Measurements from ENCODE around the gene SSTR3. TPM values are rescaled to one million over a fixed set of nuclear protein-coding genes. Genes with fewer than 3 reads are reported as not detected.

SSTR3 gene
- total and polyA plus RNA-seq, 9 of the 15 experiments (the other 6 are each of a cell fraction or from before 2014, with no cell fraction given) = 0.03 TPM; not detected in 8

DNA sequence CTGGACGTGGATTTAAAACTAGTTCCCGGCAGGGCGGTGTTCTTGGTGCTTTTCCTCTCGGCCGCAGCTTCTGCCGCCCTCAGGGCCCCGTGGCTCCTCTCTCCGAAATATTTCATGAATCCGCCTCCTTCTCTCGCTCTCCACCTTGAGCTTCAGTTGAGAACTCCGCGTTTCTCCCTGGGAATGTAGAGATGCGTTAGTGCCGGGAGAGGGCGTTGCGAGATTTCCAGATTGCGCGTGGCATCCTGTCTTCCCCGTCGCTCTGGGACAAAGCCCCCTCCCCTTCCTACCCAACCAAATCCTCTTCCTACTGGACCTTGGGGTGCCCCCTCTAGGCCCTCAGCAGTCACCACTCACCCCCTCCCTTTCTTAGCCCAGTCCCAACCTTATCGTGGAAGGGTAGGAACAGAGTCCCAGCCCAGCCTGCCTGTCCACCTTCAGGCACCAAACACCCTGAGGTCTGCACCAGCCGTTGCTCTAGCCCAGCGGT is 47.3 kb upstream of the SSTR3 start (continued):
- TF ChIP-seq, protein P1, sequence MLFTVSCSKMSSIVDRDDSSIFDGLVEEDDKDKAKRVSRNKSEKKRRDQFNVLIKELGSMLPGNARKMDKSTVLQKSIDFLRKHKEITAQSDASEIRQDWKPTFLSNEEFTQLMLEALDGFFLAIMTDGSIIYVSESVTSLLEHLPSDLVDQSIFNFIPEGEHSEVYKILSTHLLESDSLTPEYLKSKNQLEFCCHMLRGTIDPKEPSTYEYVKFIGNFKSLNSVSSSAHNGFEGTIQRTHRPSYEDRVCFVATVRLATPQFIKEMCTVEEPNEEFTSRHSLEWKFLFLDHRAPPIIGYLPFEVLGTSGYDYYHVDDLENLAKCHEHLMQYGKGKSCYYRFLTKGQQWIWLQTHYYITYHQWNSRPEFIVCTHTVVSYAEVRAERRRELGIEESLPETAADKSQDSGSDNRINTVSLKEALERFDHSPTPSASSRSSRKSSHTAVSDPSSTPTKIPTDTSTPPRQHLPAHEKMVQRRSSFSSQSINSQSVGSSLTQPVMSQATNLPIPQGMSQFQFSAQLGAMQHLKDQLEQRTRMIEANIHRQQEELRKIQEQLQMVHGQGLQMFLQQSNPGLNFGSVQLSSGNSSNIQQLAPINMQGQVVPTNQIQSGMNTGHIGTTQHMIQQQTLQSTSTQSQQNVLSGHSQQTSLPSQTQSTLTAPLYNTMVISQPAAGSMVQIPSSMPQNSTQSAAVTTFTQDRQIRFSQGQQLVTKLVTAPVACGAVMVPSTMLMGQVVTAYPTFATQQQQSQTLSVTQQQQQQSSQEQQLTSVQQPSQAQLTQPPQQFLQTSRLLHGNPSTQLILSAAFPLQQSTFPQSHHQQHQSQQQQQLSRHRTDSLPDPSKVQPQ (CRISPR knock-in tag; IDR thresholded peaks at IDR 0.05; ENCODE audit: borderline replicate concordance) = no peak
- TF ChIP-seq, protein P2, sequence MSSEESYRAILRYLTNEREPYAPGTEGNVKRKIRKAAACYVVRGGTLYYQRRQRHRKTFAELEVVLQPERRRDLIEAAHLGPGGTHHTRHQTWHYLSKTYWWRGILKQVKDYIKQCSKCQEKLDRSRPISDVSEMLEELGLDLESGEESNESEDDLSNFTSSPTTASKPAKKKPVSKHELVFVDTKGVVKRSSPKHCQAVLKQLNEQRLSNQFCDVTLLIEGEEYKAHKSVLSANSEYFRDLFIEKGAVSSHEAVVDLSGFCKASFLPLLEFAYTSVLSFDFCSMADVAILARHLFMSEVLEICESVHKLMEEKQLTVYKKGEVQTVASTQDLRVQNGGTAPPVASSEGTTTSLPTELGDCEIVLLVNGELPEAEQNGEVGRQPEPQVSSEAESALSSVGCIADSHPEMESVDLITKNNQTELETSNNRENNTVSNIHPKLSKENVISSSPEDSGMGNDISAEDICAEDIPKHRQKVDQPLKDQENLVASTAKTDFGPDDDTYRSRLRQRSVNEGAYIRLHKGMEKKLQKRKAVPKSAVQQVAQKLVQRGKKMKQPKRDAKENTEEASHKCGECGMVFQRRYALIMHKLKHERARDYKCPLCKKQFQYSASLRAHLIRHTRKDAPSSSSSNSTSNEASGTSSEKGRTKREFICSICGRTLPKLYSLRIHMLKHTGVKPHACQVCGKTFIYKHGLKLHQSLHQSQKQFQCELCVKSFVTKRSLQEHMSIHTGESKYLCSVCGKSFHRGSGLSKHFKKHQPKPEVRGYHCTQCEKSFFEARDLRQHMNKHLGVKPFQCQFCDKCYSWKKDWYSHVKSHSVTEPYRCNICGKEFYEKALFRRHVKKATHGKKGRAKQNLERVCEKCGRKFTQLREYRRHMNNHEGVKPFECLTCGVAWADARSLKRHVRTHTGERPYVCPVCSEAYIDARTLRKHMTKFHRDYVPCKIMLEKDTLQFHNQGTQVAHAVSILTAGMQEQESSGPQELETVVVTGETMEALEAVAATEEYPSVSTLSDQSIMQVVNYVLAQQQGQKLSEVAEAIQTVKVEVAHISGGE (CRISPR knock-in tag; IDR thresholded peaks at IDR 0.05) = no peak
- TF ChIP-seq MAFK (IDR thresholded peaks at IDR 0.05; ENCODE audit: low read length) (no peak), ZNF561 (CRISPR knock-in tag; conservative IDR thresholded peaks at IDR 0.05) (no peak), NUFIP1 (IDR thresholded peaks at IDR 0.05; ENCODE audit: partially characterized antibody) (no peak), ELF4 (CRISPR knock-in tag; IDR thresholded peaks at IDR 0.05) (no peak), MCM3 (IDR thresholded peaks at IDR 0.05) (no peak), ZBTB17 (CRISPR knock-in tag; IDR thresholded peaks at IDR 0.05) (no peak), SMARCE1 (IDR thresholded peaks at IDR 0.05) (0 out of 2 replicates have a peak, but pooled peaks have one; percentile 13), ID3 (CRISPR knock-in tag; IDR thresholded peaks at IDR 0.05) (no peak), ID3 (tag; IDR thresholded peaks at IDR 0.05) (no peak), XRCC3 (IDR thresholded peaks at IDR 0.05) (no peak), CBX3 (IDR thresholded peaks at IDR 0.05; ENCODE audit: borderline replicate concordance in 1 of 2, low read length in 2 of 2) (no peak), BRCA1 (IDR thresholded peaks at IDR 0.05) (no peak), BRCA1 (CRISPR knock-in tag; IDR thresholded peaks at IDR 0.05) (no peak), HOXB6 (CRISPR knock-in tag; IDR thresholded peaks at IDR 0.05; ENCODE audit: borderline replicate concordance) (no peak), NCOA1 (IDR thresholded peaks at IDR 0.05; ENCODE audit: low read depth) (no peak), BCOR (IDR thresholded peaks at IDR 0.05) (0 out of 2 replicates have a peak, but pooled peaks have one; percentile 27), MECOM (CRISPR knock-in tag; IDR thresholded peaks at IDR 0.05) (no peak), POLR2A (conservative IDR thresholded peaks at IDR 0.05) (no peak), FOXK2 (conservative IDR thresholded peaks at IDR 0.05 in 1 of 2, IDR thresholded peaks at IDR 0.05 in 1 of 2; ENCODE audit: low read depth in 2 of 2) (no peak), CTCF (IDR thresholded peaks at IDR 0.05 in 2 of 3, conservative IDR thresholded peaks at IDR 0.05 in 1 of 3; ENCODE audit: insufficient read depth in 2 of 3, low read depth in 1 of 3, low read length in 3 of 3) (peak; percentile 76 to 90 (median 77)), ZFPM2 (CRISPR knock-in tag; IDR thresholded peaks at IDR 0.05) (no peak)

Data from K562 (cell line).